Naive thymus-derived CD4-positive, alpha-beta T cell (primary cell): Measurements from ENCODE around the gene CHCT1. TPM values are rescaled to one million over a fixed set of nuclear protein-coding genes. Genes with fewer than 3 reads are reported as not detected.

Source experiments
- ATAC-seq: fragments of 150-1000 bp; cut with Tn5 transposase; 2 replicates; pipeline ENCODE4 v1.10.0; 2021; ENCODE audit warnings: mild to moderate bottlenecking, moderate library complexity
- CTCF ChIA-PET: fragments of 350-600 bp; sonication (Branson Sonifier 250); formaldehyde crosslinking; loops from one replicate; lab custom pipeline; 2021; ENCODE audit warnings: antibody characterized with exemption; lab: Charles Lee
- POLR2A ChIA-PET: fragments of 350-600 bp; sonication (Branson Sonifier 250); formaldehyde crosslinking; loops from one replicate; lab custom pipeline; 2021; ENCODE audit warnings: antibody characterized with exemption, inconsistent platforms; lab: Charles Lee
- DNase-seq, 9 donors: peaks; one replicate each; pipeline versions ENCODE4 v3.0.0 to v3.0.0-alpha.2; 2020 to 2022; ENCODE audit warnings: mixed read lengths in 1 of 9
- H3K27ac ChIP-seq: one replicate; pipeline ENCODE4 v1.7.0; 2013; ENCODE audit warnings: mild to moderate bottlenecking, low read depth, low read length, moderate library complexity
- H3K27me3 ChIP-seq, 2 donors: one replicate each; pipeline ENCODE4 v1.7.0; 2013; ENCODE audit warnings: low read length in 2 of 2, mild to moderate bottlenecking in 2 of 2, moderate library complexity in 2 of 2; ENCODE audit not compliant: control insufficient read depth in 2 of 2, insufficient read depth in 2 of 2
- H3K36me3 ChIP-seq, 3 experiments: 1 replicate in 2 of 3; 2 replicates in 1 of 3; pipeline ENCODE4 v1.7.0; 2013; ENCODE audit warnings: low read length in 3 of 3, mild to moderate bottlenecking in 3 of 3, moderate library complexity in 1 of 3; ENCODE audit not compliant: insufficient read depth in 3 of 3, control insufficient read depth in 2 of 3
- H3K4me1 ChIP-seq, 2 donors: one replicate each; pipeline ENCODE4 v1.7.0; 2013; ENCODE audit warnings: low read length in 2 of 2, mild to moderate bottlenecking in 2 of 2, moderate library complexity in 1 of 2; ENCODE audit not compliant: control insufficient read depth in 2 of 2, insufficient read depth in 2 of 2
- H3K4me3 ChIP-seq: 2 replicates; pipeline ENCODE4 v1.7.0; 2013; ENCODE audit warnings: mild to moderate bottlenecking, low read length
- H3K9me3 ChIP-seq, 3 experiments: 1 replicate in 2 of 3; 2 replicates in 1 of 3; pipeline ENCODE4 v1.7.0; 2013; ENCODE audit warnings: low read length in 3 of 3; ENCODE audit not compliant: control insufficient read depth in 2 of 3
- H3K27ac Mint-ChIP-seq, 9 donors: one replicate each; pipeline ENCODE4 v1.8.0; 2020 to 2022; ENCODE audit warnings: mixed read lengths in 9 of 9, mild to moderate bottlenecking in 8 of 9, moderate library complexity in 5 of 9, inconsistent platforms in 2 of 9
- H3K27me3 Mint-ChIP-seq, 5 donors: one replicate each; pipeline ENCODE4 v1.8.0; 2021 to 2022; ENCODE audit warnings: mixed read lengths in 5 of 5, mild to moderate bottlenecking in 1 of 5
- H3K36me3 Mint-ChIP-seq, 5 donors: one replicate each; pipeline ENCODE4 v1.8.0; 2020 to 2022; ENCODE audit warnings: mixed read lengths in 5 of 5, mild to moderate bottlenecking in 3 of 5, inconsistent platforms in 1 of 5
- H3K4me1 Mint-ChIP-seq, 7 donors: one replicate each; pipeline ENCODE4 v1.8.0; 2020 to 2022; ENCODE audit warnings: mixed read lengths in 7 of 7, mild to moderate bottlenecking in 3 of 7, inconsistent platforms in 1 of 7
- H3K4me3 Mint-ChIP-seq, 10 donors: one replicate each; pipeline ENCODE4 v1.8.0; 2020 to 2022; ENCODE audit warnings: mild to moderate bottlenecking in 10 of 10, mixed read lengths in 10 of 10, moderate library complexity in 6 of 10, inconsistent platforms in 2 of 10
- H3K9me3 Mint-ChIP-seq, 11 donors: one replicate each; pipeline ENCODE4 v1.8.0; 2020 to 2022; ENCODE audit warnings: mixed read lengths in 11 of 11, mild to moderate bottlenecking in 4 of 11, inconsistent platforms in 1 of 11, moderate library complexity in 1 of 11
- intact Hi-C, 2 donors: fragments of 100-400 bp; cut with micrococcal nuclease; formaldehyde crosslinking; loops; one replicate each; pipeline ENCODE4 v1.15.1; 2023
- polyA plus RNA-seq, 2 donors: library from polyadenylated mRNA; unstranded; fragments of 300-500 nt; fragmentation: Illumina TruSeq; gene quantifications; one replicate each; pipeline ENCODE4 v1.2.3, GENCODE V29; 2021
- total RNA-seq, 6 experiments: library from RNA in 5 of 6; stranded (reverse) in 5 of 6; gene quantifications; 1 replicate in 5 of 6; 2 replicates in 1 of 6; pipeline ENCODE4 v1.2.3 and lab custom pipeline; 2021 to 2026

Gene CHCT1
- total and polyA plus RNA-seq, 7 experiments from 2014 or later, result not detected

DNA sequence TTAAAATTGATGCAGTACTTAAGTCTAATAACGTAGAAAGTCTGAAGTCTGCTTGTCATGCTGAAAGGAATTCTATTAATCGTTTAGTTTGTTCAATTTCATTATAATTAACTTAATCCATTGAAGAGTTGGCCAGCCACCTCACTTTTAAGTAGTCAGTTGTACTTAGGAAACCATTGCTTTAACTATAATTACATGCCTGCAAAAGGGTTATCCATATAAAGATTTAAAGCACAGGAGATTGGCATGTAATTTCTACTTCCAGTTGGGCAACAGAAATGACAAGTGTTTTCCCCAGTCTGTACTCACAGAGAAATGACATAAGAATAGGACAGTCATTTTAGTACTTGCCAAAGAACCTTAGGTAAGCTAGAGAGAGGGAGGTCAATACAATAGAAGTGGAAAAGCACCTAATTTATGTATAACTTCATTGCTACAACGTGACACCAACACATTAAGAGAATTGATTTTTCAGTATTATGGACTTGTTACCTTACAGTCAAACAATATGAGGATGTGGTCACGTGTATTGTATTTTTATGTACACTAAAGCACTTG is 26.7 kb upstream of the CHCT1 start:
- H3K27ac ChIP-seq, result no peak overlapping the region
- H3K36me3 ChIP-seq, result peaks cover 0 to 6% (median 0%) of the 10 kb centered on the region in 3 experiments
- intact Hi-C loops, result loop anchor here (10.0 kb wide), 2 partner anchors 831 to 1881 kb away; partner anchors contain the start of genes DHX40 (in 1 of the 2) and MTMR4 (in 1 of the 2)
- no peaks in the 10 kb centered on the region for H3K27me3 ChIP-seq
- no peak overlapping the region for H3K4me3 ChIP-seq
- POLR2A ChIA-PET, result no interaction called here
- no peaks in the 10 kb centered on the region for H3K27me3 Mint-ChIP-seq
- H3K4me3 Mint-ChIP-seq, result no peak overlapping the region
- CTCF ChIA-PET, result no interaction called here
- ATAC-seq, result no peak
- H3K27ac Mint-ChIP-seq, result peak overlapping the region in 5 of 9 donors; percentile 11 to 49 (median 31)
- no peaks in the 10 kb centered on the region for H3K9me3 ChIP-seq
- DNase-seq, result no peak
- peaks cover 16 to 44% (median 27%) of the 10 kb centered on the region in 7 donors for H3K4me1 Mint-ChIP-seq
- H3K36me3 Mint-ChIP-seq, result peaks cover 0 to 2% (median 0%) of the 10 kb centered on the region in 5 donors
- peaks cover 0 to under 1% (median 0%) of the 10 kb centered on the region in 11 donors for H3K9me3 Mint-ChIP-seq
- H3K4me1 ChIP-seq, result peaks cover 12 to 14% of the 10 kb centered on the region in 2 donors

DNA sequence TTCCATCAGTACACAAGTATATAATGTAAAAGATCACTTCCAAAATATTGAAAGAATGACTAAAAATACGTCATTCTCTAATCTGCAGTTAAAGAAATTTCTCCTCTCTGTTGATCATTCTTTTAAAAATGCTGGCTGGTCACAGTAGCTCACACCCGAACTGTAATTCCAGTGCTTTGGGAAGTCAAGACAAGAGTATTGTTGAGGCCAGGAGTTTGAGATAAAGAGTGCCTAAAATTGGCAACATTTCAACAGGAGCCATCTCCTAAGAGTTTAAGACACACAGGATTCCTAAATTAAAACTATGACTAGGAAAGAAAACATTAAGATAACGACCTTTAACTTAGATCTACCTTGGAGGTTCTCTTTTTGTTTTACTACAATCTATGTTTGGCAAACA is 25.9 kb upstream of the CHCT1 start:
- Mint-ChIP-seq H3K27ac (peak overlapping the region in 2 of 9 donors; percentile 20 to 32), H3K27me3 (no peaks in the 10 kb centered on the region), H3K4me3 (no peak overlapping the region), H3K4me1 (peaks cover 8 to 39% (median 20%) of the 10 kb centered on the region in 7 donors), H3K36me3 (peaks cover 0 to 2% (median 0%) of the 10 kb centered on the region in 5 donors), H3K9me3 (no peaks in the 10 kb centered on the region)
- Histone ChIP-seq H3K27ac (no peak overlapping the region), H3K9me3 (no peaks in the 10 kb centered on the region), H3K27me3 (no peaks in the 10 kb centered on the region), H3K4me3 (no peak overlapping the region), H3K36me3 (peaks cover 0 to 5% (median 0%) of the 10 kb centered on the region in 3 experiments), H3K4me1 (peaks cover 5 to 9% of the 10 kb centered on the region in 2 donors)
- ChIA-PET POLR2A (interaction anchor here (0.7 kb wide), 1 partner anchor 18 kb away, joined by 3 read pairs; no protein-coding TSS in a partner anchor), CTCF (interaction anchor here (0.9 kb wide), 2 partner anchors 25 to 31 kb away, joined by 3 read pairs; no protein-coding TSS in a partner anchor)
- intact Hi-C loops, result loop anchor here (10.0 kb wide), 2 partner anchors 832 to 1882 kb away; partner anchors contain the start of genes DHX40 (in 1 of the 2) and MTMR4 (in 1 of the 2)
- no peak for ATAC-seq
- no peak for DNase-seq

DNA sequence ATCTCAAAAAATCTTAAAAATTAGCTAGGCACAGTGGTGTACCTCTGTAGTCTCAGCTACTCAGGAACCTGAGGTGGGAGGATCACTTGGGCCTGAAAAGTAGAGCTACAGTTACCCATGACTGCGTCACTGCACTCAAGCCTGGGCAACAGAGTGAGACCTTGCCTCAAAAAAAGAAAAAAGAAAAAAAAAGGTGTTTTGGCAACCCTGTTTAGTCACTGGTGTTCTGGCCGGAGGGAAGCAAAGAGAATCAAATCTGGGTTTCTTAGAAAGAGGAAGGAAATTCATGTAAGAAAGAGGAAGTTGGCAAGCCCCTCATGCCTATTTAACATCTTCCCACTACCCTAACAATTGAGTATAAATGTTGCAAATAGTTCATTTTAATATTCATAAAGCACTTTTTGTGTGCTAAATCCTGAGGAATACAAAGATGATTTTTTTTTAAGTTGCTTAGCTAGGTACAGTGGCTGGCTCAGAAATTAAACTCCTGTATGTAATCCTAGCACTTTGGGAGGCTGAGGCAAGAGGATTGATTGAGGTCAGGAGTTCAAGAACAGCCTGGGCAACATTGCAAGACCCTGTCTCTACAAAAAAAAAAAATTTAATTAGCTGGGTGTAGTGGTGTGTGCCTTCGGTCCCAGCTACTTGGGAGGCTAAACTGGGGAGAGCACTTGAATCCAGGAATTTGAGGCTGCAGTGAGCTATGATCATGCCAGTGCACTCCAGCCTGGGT is 23.9 kb upstream of the CHCT1 start:
- Mint-ChIP-seq H3K4me1 (peaks cover 7 to 28% (median 12%) of the 10 kb centered on the region in 7 donors), H3K9me3 (no peaks in the 10 kb centered on the region), H3K27ac (peak overlapping the region in 7 of 9 donors; percentile 22 to 87 (median 71)), H3K4me3 (peak overlapping the region in 6 of 10 donors; percentile 3 to 58 (median 32)), H3K27me3 (no peaks in the 10 kb centered on the region), H3K36me3 (peaks cover 0 to 2% (median 0%) of the 10 kb centered on the region in 5 donors)
- no peaks in the 10 kb centered on the region for H3K27me3 ChIP-seq
- H3K36me3 ChIP-seq, result no peaks in the 10 kb centered on the region
- ATAC-seq, result peak; percentile 89
- no peak overlapping the region for H3K4me3 ChIP-seq
- H3K27ac ChIP-seq, result no peak overlapping the region
- intact Hi-C loops, result loop anchor here (10.0 kb wide), 2 partner anchors 834 to 1884 kb away; partner anchors contain the start of genes DHX40 (in 1 of the 2) and MTMR4 (in 1 of the 2)
- DNase-seq, result no peak
- peaks cover 0 to 9% of the 10 kb centered on the region in 2 donors for H3K4me1 ChIP-seq
- POLR2A ChIA-PET, result no interaction called here
- CTCF ChIA-PET, result no interaction called here
- H3K9me3 ChIP-seq, result no peaks in the 10 kb centered on the region

DNA sequence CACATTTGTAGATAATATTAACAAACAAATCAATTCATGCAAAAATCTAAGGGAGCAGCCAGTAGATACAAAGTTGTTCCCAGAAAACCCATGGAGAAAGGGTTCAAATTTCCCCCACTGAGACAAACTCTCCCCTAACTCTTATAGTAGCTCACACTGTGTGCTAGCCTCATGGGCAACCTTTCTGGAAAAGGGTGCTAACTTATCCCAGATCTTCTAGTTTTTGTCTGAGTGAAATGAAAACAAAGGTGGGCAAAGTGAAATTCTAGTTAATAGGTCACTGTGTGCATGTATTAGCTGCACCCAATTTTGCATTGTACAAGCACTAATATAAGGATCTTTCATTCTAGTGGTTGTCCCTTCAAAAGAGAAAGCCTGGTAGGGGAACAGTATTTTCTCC is 20.5 kb upstream of the CHCT1 start:
- Mint-ChIP-seq H3K4me3 (no peak overlapping the region), H3K36me3 (peaks cover 0 to 1% (median 0%) of the 10 kb centered on the region in 5 donors)

DNA sequence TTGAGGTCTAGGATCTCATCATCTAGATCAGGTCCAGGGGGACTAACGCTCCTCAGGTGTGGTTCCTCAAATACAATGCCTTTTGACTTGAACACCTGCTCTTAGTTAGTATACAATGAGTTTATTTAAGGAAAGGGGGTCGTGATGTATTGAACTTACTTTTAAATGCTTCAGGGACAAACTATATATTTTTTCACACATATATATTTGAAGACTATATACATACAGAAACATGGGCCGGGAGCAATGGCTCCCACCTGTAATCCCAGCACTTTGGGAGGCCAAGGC is 18.8 kb upstream of the CHCT1 start:
- peaks cover 0 to 1% (median 0%) of the 10 kb centered on the region in 5 donors for H3K36me3 Mint-ChIP-seq
- ATAC-seq, result no peak
- POLR2A ChIA-PET, result no interaction called here
- H3K4me3 Mint-ChIP-seq, result no peak overlapping the region
- intact Hi-C loops, result no loop called here
- CTCF ChIA-PET, result no interaction called here
- Histone ChIP-seq H3K27me3 (no peaks in the 10 kb centered on the region), H3K9me3 (no peaks in the 10 kb centered on the region), H3K4me3 (no peak overlapping the region), H3K36me3 (no peaks in the 10 kb centered on the region), H3K27ac (no peak overlapping the region), H3K4me1 (peaks cover 0 to under 1% of the 10 kb centered on the region in 2 donors)
- H3K27ac Mint-ChIP-seq, result no peak overlapping the region
- no peak for DNase-seq
- peaks cover 0 to 10% (median 0%) of the 10 kb centered on the region in 5 donors for H3K27me3 Mint-ChIP-seq
- no peaks in the 10 kb centered on the region for H3K9me3 Mint-ChIP-seq
- H3K4me1 Mint-ChIP-seq, result peaks cover 2 to 12% (median 2%) of the 10 kb centered on the region in 7 donors

More for the DNA sequence above, 20.5 kb upstream of the CHCT1 start:
- ChIA-PET CTCF (no interaction called here), POLR2A (no interaction called here)
- intact Hi-C loops, result no loop called here
- no peaks in the 10 kb centered on the region for H3K36me3 ChIP-seq
- H3K4me1 ChIP-seq, result peaks cover 0 to 9% of the 10 kb centered on the region in 2 donors
- ATAC-seq, result no peak
- Mint-ChIP-seq H3K9me3 (no peaks in the 10 kb centered on the region), H3K27ac (peak overlapping the region in 2 of 9 donors; percentile 11 to 25), H3K4me1 (peaks cover 7 to 21% (median 12%) of the 10 kb centered on the region in 7 donors), H3K27me3 (peaks cover 0 to 4% (median 0%) of the 10 kb centered on the region in 5 donors)
- no peak overlapping the region for H3K4me3 ChIP-seq
- no peaks in the 10 kb centered on the region for H3K9me3 ChIP-seq
- no peaks in the 10 kb centered on the region for H3K27me3 ChIP-seq
- no peak for DNase-seq
- no peak overlapping the region for H3K27ac ChIP-seq

DNA sequence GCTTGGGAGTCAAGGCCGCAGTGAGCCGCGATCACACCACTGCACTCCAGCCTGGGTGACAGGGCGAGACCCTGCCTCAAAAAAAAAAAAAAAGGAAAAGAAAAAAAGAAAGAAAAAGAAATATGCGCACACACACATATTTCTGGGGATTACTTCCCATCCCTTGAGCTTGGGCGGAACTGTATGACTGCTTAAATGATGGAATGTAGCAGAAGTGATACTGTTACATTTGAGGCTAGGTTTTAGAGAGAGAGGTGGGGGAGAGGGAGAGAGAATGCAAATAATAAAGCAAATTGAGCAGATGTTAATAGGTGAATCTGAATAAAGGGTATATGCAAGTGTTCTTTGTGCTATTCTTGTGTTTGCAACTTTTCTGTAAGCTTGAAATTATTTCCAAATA is 18.3 kb upstream of the CHCT1 start:
- H3K4me1 Mint-ChIP-seq, result peaks cover 0 to 7% (median 0%) of the 10 kb centered on the region in 7 donors
- H3K27me3 Mint-ChIP-seq, result peaks cover 0 to 10% (median 0%) of the 10 kb centered on the region in 5 donors
- Histone ChIP-seq H3K4me1 (no peaks in the 10 kb centered on the region), H3K4me3 (no peak overlapping the region), H3K27ac (no peak overlapping the region), H3K36me3 (no peaks in the 10 kb centered on the region), H3K27me3 (no peaks in the 10 kb centered on the region), H3K9me3 (no peaks in the 10 kb centered on the region)
- POLR2A ChIA-PET, result no interaction called here
- no peak for ATAC-seq
- intact Hi-C loops, result no loop called here
- H3K9me3 Mint-ChIP-seq, result no peaks in the 10 kb centered on the region
- CTCF ChIA-PET, result no interaction called here
- H3K4me3 Mint-ChIP-seq, result no peak overlapping the region
- DNase-seq, result no peak
- peaks cover 0 to 1% (median 0%) of the 10 kb centered on the region in 5 donors for H3K36me3 Mint-ChIP-seq
- no peak overlapping the region for H3K27ac Mint-ChIP-seq
